SU-DHL-6 (cell line): ENCODE data around the gene KAZN.

ENCODE experiments used
- EZH2phosphoT487 ChIP-seq: fragments of 200-600 bp; sonication (generic), shearing (Covaris generic); conservative IDR thresholded peaks from 2 replicates; pipeline ENCODE4 v1.6.1; 2018; ENCODE audit warnings: mild to moderate bottlenecking, antibody characterized with exemption, low read length, moderate library complexity, mixed read lengths
- TF ChIP-seq, protein P1 (sequence below): fragments of 200-600 bp; sonication (generic); IDR thresholded peaks from one replicate; pipeline ENCODE4 v1.5.1; 2017; ENCODE audit warnings: antibody characterized with exemption, mild to moderate bottlenecking, low read length, moderate library complexity; ENCODE audit not compliant: insufficient read depth, poor library complexity, severe bottlenecking

DNA sequence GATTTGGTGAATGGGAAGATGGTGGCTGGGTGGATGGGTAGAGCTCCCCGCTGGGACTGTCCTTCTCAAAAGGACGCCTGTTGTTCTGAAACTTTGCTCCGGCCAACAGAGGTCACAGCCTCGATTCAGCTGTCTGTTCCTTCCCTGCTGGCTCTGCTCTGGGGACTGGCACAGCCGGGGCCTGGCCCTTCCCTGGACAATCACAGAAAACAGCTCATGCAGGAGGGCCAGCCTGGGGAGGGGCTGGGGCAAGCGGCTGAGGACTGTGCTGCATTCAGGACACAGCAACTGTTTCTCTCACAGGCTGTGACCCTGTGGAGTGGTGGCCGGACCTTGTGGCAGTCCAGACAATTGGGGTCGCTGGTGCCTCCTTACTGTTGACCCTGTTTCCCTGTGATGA is 444.4 kb downstream of the KAZN start:
- TF ChIP-seq, protein P1, sequence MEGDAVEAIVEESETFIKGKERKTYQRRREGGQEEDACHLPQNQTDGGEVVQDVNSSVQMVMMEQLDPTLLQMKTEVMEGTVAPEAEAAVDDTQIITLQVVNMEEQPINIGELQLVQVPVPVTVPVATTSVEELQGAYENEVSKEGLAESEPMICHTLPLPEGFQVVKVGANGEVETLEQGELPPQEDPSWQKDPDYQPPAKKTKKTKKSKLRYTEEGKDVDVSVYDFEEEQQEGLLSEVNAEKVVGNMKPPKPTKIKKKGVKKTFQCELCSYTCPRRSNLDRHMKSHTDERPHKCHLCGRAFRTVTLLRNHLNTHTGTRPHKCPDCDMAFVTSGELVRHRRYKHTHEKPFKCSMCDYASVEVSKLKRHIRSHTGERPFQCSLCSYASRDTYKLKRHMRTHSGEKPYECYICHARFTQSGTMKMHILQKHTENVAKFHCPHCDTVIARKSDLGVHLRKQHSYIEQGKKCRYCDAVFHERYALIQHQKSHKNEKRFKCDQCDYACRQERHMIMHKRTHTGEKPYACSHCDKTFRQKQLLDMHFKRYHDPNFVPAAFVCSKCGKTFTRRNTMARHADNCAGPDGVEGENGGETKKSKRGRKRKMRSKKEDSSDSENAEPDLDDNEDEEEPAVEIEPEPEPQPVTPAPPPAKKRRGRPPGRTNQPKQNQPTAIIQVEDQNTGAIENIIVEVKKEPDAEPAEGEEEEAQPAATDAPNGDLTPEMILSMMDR: no peak
- TF ChIP-seq EZH2phosphoT487: no peak
